GM18868 (cell line): Measurements from ENCODE around the gene PLEKHA1.

Source experiments
- ATAC-seq: cut with Tn5 transposase; IDR thresholded peaks from one replicate; pipeline ENCODE4 v1.9.1; 2021; ENCODE audit warnings: mild to moderate bottlenecking, moderate library complexity; ENCODE audit not compliant: unreplicated experiment

Gene PLEKHA1

GRCh38 chr10:122346326-122346950 is 28.1 kb upstream of the PLEKHA1 start:
- ATAC-seq, result no peak

GRCh38 chr10:122347170-122347841 is 27.2 kb upstream of the PLEKHA1 start:
- ATAC-seq, result no peak

- ATAC-seq, result no peak
These were observed 26.0 kb upstream of the PLEKHA1 start for GRCh38 chr10:122348512-122348911.

DNA sequence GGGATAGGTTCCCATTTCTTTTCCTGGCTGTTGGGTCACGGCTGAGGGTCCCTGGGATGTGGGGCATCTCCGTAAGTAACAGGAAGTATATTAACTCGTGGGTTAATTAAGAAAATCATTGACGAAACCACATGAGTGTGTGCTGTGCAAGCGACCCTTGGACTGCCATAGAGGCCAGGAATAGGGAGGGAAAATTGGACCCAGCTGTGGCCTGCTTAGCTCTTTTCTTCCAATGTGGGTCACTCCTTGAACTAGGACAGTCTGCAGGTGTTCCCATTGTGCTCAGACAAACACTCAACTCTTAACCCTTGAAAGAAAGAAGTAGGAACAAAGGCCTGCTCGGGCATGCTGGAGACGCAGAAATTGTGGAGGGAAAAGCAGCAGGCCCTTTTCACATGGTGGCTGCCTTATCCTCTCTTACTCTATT is 25.6 kb upstream of the PLEKHA1 start:
- ATAC-seq, result no peak

DNA sequence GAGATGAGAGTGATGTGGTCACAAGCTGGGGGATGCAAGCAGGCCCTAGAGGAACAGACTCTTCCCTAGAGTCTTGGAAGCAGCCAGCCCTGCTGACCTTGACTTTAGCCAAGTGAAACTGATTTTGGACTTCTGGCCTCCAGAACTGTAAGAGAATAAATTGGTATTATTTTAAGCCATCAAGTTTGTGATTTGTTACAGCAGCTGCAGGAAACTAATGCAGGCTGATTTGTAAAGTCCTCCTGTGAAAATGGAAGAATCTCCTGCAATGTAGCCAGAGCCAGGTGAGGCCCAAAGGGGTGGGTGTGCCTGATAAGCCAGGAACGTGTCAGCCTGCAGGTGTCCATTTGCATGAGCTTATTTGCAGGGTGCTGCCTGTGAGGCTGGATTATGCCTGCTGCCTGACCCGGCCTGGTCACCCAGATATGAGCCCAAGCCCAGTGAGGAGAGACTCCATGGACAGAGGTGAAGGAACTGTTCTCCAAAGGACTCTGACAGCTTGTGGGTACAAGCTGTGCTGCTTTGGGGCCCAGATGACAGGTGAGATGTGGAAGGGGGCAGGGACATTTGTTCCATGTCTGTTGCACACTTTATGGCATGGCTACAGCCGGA is 24.6 kb upstream of the PLEKHA1 start:
- no peak for ATAC-seq

GRCh38 chr10:122350893-122351292 is 23.6 kb upstream of the PLEKHA1 start:
- ATAC-seq, result no peak

DNA sequence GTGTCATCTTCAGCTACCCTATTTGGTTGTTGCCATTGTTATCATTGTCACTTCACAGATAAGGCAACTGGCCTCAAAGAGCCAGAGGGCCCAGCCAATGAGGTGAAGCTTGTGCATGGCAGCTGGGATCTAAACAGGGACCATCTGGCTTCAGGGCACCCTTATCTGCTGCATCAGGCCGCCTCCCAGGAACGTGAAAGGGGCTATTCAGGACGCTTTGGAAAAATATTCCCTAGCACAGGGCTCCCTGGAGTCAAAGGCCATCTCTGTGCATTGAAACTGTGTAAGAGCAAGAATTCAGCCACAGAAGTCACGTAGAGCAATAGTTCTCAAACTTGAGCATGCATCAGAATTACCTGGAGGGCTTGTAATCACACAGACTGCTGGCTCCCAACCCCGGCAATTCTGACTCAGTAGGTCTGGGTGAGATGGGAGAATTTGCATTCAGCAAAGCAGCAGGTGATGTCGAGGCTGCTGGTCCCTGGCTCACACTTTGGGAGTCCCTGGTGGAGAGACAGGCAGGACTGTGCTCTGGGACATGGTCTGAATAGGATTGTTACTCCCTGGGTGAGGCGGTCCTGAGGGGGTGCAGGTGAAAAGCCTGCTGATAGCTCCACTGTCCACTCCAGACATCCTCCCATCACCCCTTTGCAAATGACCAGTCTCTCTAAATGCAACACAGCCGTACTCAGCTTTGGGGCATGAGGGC is 21.5 kb upstream of the PLEKHA1 start:
- no peak for ATAC-seq

- no peak for ATAC-seq
These were observed 20.1 kb upstream of the PLEKHA1 start for GRCh38 chr10:122354383-122354782.

- no peak for ATAC-seq
These were observed 16.8 kb upstream of the PLEKHA1 start for GRCh38 chr10:122357685-122358084.

DNA sequence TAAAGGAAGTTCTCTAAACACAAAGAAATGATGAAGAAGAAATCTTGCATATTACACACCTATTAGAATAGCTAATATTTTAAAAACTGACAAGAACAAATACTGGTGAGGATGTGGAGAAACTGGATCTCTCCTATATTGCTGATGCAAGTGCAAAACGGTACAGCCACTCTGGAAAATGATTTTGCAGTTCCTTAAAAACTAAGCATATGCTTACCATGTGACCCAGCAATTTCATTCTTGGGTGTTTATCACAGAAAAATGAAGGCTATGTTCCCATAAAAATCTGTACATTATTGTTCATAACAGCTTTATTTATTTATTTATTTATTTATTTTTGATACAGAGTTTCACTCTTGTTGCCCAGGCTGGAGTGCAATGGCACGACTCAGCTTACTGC is 14.9 kb upstream of the PLEKHA1 start:
- no peak for ATAC-seq

GRCh38 chr10:122361046-122361445 is 13.5 kb upstream of the PLEKHA1 start:
- no peak for ATAC-seq

DNA sequence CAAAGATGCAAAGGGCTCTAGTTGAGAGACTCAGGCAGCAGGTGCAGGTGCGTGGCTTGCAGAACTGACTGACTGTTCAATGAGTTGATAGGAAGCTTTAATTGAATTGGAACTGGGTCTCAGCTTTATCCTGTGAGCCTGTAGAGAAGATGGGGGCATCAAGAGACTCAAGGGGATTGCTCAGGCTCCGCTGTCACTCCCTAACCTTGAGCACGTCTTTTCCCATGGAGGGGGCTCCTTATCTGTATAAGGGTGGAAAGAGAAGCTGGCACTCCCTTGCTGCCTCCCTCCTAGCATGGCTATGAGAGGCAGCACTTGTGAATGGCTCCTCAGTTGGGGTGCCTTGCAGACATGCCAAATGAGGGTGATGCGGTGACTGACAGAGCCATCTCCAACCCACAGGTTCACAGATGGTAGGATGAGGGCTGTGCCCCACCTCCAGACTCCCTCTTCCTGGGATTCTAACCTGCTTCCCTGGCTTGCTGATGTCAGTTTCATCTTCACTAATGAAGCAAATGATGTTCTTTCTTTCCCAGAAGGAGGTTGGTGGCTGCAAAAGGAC is 12.4 kb upstream of the PLEKHA1 start:
- no peak for ATAC-seq

GRCh38 chr10:122362621-122363020 is 11.9 kb upstream of the PLEKHA1 start:
- no peak for ATAC-seq

DNA sequence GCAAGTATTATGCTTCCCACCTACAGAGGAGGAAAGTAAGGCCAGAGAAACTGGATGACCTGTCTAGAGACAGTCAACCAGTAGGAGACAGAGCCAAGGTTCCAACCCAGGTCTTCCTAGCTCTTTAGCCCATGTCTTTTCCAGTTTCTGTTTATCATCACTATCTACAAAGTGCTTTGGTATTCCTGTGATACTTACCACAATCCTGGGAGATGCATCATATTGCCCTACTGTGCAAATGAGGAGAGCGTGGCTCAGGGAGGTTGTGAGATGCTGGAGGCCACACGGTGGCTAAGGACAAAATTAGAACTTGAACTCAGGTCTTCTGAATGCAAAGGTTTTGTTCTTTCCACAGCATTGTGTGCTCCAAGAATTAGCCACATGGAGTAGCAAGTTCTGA is 11.2 kb upstream of the PLEKHA1 start:
- no peak for ATAC-seq

GRCh38 chr10:122363722-122364463 is 10.6 kb upstream of the PLEKHA1 start:
- no peak for ATAC-seq

GRCh38 chr10:122368502-122369254 is 5.8 kb upstream of the PLEKHA1 start:
- no peak for ATAC-seq

DNA sequence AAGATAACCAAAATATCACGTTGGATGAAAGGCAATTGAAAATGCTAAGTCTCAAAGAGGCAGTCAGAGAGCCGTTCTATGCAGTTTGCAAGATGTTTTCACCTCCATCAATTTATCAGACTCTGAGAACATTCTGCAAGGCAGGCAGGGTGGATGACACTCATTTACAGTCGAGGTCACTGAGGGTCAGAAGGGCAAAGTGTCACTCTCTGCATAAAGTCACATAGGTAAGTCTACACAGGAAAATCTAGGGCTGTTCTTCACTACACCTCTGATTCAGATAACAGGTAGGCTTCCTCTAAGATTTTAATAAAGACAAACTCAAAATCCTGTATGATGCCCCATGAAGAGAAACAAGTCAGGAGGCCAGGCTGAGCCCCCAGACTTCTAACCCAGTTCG is 1.4 kb upstream of the PLEKHA1 start:
- ATAC-seq, result no peak

- ATAC-seq, result no peak
These were observed 787 bp upstream of the PLEKHA1 start for GRCh38 chr10:122373721-122374120.

DNA sequence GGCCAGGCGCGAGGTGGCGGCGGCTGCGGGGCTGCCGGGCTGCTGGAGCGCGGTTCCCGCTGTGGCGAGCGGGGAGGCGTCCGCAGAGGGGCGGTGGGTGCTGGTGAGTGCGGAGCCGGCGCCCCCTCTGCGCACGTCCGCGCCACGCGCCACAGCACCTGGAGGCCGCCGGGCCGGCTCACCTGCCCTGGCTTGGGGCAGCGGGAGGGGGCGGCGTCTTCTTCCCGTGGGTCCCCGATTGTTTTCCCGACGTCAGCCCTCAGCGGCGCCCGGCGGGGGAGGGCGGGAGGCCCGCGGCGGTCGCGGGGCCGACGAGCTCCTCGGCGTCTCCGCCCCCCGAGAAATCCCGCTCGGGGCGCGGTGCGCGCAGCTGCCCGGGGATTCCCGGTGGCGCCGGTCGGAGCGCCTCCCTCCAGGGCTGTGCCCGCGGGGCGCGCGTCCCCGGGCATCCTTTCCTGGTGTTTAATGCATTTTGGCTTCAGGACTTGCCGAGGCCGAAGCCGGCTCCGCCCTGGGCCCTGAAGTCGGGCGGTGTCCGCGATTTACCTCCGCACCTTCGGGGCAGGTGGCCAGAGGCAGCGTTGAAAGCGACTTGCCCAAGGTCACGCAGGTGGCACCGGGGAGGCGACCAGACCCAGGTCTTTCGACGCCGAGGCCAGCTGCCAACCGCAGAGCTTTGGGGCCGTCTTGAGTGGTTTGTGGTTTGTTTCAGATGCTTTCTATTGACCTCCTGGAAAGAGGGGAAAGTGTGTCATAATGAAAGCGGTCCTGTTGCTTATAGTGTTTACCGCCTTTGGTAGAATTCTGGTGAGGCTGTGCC is 561 bp downstream of the PLEKHA1 start:
- ATAC-seq, result peak; percentile 58
